ENCODE measurements around the gene NPAS3.

GRCh38 chr14:33563901-33564197 is 625.2 kb downstream of the NPAS3 start:
- TF ChIP-seq CTCF (IDR thresholded peaks at IDR 0.05; ENCODE audit: low read length) (no peak), EZH2phosphoT487 (IDR thresholded peaks at IDR 0.05; ENCODE audit: low read length) (no peak), EZH2 (optimal IDR thresholded peaks at IDR 0.05; ENCODE audit: low read depth, low read length) (no peak)
